AG04449 (cell line): ENCODE data around the gene CBLC.

ENCODE experiments used
- CTCF ChIA-PET: fragments of 350-600 bp; formaldehyde crosslinking; extraction: SDS; loops from one replicate; lab custom pipeline; 2021; ENCODE audit warnings: antibody characterized with exemption; lab: Yijun Ruan, JAX
- POLR2A ChIA-PET: fragments of 400-600, 350-600 bp; formaldehyde crosslinking; extraction: SDS; loops from one replicate; lab custom pipeline; 2020; ENCODE audit warnings: antibody characterized with exemption, inconsistent platforms; lab: Yijun Ruan, JAX
- DNase-seq: peaks from one replicate; pipeline ENCODE4 v3.0.0-alpha.2; 2010; ENCODE audit warnings: low read depth, low spot score
- H3K4me3 ChIP-seq: 2 replicates; pipeline ENCODE4 v1.5.1; 2011; ENCODE audit warnings: low read depth, mild to moderate bottlenecking, control low read depth, low read length
- TF ChIP-seq, protein P1 (sequence below): IDR thresholded peaks from one replicate; pipeline ENCODE4 v1.5.1; 2011; ENCODE audit warnings: mild to moderate bottlenecking, moderate library complexity, low read length, control low read depth, inconsistent platforms; ENCODE audit not compliant: insufficient read depth; ENCODE audit errors: missing control alignments

The CBLC gene

GRCh38 chr19:44839276-44839675 lies 61.6 kb downstream of the CBLC start:
- H3K4me3 ChIP-seq: no peak overlapping the region
- ChIA-PET POLR2A (no interaction called here), CTCF (interaction anchor here (1.0 kb wide), 1 partner anchor 55 kb away, joined by 7 read pairs; no protein-coding TSS in a partner anchor)
- no peak for DNase-seq
- TF ChIP-seq, protein P1, sequence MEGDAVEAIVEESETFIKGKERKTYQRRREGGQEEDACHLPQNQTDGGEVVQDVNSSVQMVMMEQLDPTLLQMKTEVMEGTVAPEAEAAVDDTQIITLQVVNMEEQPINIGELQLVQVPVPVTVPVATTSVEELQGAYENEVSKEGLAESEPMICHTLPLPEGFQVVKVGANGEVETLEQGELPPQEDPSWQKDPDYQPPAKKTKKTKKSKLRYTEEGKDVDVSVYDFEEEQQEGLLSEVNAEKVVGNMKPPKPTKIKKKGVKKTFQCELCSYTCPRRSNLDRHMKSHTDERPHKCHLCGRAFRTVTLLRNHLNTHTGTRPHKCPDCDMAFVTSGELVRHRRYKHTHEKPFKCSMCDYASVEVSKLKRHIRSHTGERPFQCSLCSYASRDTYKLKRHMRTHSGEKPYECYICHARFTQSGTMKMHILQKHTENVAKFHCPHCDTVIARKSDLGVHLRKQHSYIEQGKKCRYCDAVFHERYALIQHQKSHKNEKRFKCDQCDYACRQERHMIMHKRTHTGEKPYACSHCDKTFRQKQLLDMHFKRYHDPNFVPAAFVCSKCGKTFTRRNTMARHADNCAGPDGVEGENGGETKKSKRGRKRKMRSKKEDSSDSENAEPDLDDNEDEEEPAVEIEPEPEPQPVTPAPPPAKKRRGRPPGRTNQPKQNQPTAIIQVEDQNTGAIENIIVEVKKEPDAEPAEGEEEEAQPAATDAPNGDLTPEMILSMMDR: no peak

GRCh38 chr19:44840811-44841210 lies 63.1 kb downstream of the CBLC start:
- TF ChIP-seq, protein P1: no peak
- CTCF ChIA-PET: interaction anchor here (0.7 to 4.6 kb wide), 6 partner anchors 51 to 270 kb away, joined by 3 to 75 read pairs (median 4); no protein-coding TSS in a partner anchor
- no peak overlapping the region for H3K4me3 ChIP-seq
- POLR2A ChIA-PET: no interaction called here
- DNase-seq: no peak

DNA sequence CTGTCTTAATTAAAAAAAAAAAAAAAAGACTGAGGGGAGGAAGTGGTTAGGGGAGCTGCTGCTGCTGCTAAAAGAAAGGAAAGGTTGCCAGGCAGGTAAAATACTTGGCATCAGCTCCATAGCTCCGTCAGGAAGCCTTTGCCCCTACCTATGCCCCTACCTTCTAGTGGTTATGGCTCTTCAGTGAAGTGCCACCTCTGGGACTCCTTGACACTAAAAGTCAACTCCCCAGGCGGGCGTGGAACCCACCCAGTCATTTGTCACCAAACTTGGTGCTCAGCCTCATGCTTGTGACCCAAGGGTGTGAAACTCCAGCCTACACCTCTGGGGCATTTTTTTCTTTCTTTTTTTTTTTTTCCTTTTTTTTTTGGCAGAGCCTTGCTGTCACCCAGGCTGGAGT lies 63.5 kb downstream of the CBLC start:
- DNase-seq: no peak
- ChIA-PET POLR2A (interaction anchor here (0.7 kb wide), 1 partner anchor 111 kb away, joined by 3 read pairs; no protein-coding TSS in a partner anchor), CTCF (interaction anchor here (1.1 to 4.6 kb wide), 6 partner anchors 56 to 271 kb away, joined by 3 to 75 read pairs (median 4); no protein-coding TSS in a partner anchor)
- no peak overlapping the region for H3K4me3 ChIP-seq
- TF ChIP-seq, protein P1: no peak

GRCh38 chr19:44845286-44845611 lies 67.6 kb downstream of the CBLC start:
- CTCF ChIA-PET: interaction anchor here (0.9 to 6.7 kb wide), 7 partner anchors 15 to 169 kb away, joined by 3 to 50 read pairs (median 7); no protein-coding TSS in a partner anchor
- POLR2A ChIA-PET: interaction anchor here (0.6 kb wide), 1 partner anchor 106 kb away, joined by 3 read pairs; no protein-coding TSS in a partner anchor
- TF ChIP-seq, protein P1: no peak
- DNase-seq: no peak
- peak overlapping the region; percentile 87 for H3K4me3 ChIP-seq

DNA sequence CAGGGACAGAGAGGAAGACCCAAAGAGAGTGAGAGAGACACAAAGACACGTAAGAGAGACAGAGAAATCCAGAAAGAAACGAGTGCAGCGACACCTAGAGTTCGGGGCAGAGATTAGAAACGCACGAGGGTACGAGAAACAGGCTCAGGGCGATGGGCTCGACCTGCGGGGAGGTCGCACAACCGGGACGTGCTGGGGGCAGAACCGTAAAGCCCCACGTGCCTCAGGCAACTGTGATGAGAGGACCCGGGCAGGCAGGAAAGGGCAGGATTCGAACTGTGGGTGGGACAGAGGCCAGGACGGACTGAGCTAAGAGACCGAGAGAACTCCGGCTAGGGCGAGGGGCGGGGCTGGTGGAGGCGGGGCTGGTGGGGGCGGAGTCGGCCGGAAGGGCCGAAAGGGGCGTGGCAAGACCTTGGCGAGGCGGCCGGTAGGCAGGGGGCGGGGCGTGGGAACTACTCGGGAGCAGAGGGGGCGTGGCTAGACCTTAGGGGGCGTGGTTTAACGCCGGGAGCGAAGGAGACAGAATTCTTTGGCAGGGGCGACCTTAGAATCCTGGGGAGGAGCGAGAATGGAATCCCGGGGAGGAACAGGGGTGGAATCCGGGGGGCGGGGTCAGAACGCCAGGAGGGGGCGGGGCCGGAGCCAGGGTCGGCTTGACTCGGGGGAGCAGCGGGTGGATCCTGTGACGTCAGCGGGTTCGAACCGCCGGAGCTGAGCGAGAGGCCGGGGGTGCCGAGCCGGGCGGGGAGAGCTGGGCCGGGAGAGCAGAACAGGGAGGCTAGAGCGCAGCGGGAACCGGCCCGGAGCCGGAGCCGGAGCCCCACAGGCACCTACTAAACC lies 68.1 kb downstream of the CBLC start, which contains the start of gene NECTIN2:
NECTIN2 (plus strand) TSS at position 686 of the 843 bp plus-strand sequence. CDS start 229 bp downstream, outside the sequence.
- peak; percentile 88 for DNase-seq
- ChIA-PET CTCF (interaction anchor here (0.6 to 6.7 kb wide), 26 partner anchors 9 to 274 kb away, joined by 3 to 50 read pairs (median 4); no protein-coding TSS in a partner anchor), POLR2A (interaction anchor here (0.6 to 1.0 kb wide), 3 partner anchors 44 to 105 kb away, joined by 3 to 5 read pairs (median 3); no protein-coding TSS in a partner anchor)
- TF ChIP-seq, protein P1: peak; percentile 72
- peak within 1 kb of the TSS; percentile 89 for H3K4me3 ChIP-seq
